ENCODE results near the gene MPPE1. TPM values are rescaled to one million over a fixed set of nuclear protein-coding genes. Genes with fewer than 3 reads are reported as not detected.

The MPPE1 gene
- total and polyA plus RNA-seq, 9 of the 15 experiments (the other 6 are each of a cell fraction or from before 2014, with no cell fraction given), result 10.7 to 19.5 (median 13.3) TPM

DNA sequence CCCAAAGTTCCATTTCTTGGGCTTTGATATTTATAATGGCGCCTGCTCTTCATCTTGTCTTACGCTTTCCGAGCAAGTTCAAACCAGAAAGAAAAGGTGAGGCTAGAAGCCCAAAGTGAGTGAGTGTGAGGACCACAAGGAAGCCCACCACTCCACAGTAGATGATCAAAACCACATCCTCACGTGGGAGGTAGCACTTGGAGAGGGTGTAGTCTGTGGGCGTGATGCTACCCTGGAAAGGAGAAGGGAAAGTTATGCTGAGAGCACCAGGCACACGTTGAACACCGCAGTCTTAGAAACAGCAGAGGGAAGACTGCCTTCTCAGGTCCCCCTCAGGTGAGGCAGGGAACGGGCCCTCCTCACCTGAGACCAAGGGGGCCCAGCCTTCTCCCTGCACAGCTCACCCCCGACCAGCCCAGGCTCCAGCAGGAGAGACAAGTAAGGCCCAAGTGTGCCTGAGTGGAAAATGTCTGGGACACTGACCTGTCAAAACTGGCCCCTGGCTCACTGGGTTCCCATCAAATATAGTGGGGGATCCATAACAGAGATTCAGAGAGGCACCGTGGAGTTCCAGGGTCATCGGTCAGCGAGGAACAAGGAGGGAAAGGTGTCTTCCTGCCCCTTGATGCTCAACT lies 23.6 kb downstream of the MPPE1 start (continued):
- TF ChIP-seq, protein P1, sequence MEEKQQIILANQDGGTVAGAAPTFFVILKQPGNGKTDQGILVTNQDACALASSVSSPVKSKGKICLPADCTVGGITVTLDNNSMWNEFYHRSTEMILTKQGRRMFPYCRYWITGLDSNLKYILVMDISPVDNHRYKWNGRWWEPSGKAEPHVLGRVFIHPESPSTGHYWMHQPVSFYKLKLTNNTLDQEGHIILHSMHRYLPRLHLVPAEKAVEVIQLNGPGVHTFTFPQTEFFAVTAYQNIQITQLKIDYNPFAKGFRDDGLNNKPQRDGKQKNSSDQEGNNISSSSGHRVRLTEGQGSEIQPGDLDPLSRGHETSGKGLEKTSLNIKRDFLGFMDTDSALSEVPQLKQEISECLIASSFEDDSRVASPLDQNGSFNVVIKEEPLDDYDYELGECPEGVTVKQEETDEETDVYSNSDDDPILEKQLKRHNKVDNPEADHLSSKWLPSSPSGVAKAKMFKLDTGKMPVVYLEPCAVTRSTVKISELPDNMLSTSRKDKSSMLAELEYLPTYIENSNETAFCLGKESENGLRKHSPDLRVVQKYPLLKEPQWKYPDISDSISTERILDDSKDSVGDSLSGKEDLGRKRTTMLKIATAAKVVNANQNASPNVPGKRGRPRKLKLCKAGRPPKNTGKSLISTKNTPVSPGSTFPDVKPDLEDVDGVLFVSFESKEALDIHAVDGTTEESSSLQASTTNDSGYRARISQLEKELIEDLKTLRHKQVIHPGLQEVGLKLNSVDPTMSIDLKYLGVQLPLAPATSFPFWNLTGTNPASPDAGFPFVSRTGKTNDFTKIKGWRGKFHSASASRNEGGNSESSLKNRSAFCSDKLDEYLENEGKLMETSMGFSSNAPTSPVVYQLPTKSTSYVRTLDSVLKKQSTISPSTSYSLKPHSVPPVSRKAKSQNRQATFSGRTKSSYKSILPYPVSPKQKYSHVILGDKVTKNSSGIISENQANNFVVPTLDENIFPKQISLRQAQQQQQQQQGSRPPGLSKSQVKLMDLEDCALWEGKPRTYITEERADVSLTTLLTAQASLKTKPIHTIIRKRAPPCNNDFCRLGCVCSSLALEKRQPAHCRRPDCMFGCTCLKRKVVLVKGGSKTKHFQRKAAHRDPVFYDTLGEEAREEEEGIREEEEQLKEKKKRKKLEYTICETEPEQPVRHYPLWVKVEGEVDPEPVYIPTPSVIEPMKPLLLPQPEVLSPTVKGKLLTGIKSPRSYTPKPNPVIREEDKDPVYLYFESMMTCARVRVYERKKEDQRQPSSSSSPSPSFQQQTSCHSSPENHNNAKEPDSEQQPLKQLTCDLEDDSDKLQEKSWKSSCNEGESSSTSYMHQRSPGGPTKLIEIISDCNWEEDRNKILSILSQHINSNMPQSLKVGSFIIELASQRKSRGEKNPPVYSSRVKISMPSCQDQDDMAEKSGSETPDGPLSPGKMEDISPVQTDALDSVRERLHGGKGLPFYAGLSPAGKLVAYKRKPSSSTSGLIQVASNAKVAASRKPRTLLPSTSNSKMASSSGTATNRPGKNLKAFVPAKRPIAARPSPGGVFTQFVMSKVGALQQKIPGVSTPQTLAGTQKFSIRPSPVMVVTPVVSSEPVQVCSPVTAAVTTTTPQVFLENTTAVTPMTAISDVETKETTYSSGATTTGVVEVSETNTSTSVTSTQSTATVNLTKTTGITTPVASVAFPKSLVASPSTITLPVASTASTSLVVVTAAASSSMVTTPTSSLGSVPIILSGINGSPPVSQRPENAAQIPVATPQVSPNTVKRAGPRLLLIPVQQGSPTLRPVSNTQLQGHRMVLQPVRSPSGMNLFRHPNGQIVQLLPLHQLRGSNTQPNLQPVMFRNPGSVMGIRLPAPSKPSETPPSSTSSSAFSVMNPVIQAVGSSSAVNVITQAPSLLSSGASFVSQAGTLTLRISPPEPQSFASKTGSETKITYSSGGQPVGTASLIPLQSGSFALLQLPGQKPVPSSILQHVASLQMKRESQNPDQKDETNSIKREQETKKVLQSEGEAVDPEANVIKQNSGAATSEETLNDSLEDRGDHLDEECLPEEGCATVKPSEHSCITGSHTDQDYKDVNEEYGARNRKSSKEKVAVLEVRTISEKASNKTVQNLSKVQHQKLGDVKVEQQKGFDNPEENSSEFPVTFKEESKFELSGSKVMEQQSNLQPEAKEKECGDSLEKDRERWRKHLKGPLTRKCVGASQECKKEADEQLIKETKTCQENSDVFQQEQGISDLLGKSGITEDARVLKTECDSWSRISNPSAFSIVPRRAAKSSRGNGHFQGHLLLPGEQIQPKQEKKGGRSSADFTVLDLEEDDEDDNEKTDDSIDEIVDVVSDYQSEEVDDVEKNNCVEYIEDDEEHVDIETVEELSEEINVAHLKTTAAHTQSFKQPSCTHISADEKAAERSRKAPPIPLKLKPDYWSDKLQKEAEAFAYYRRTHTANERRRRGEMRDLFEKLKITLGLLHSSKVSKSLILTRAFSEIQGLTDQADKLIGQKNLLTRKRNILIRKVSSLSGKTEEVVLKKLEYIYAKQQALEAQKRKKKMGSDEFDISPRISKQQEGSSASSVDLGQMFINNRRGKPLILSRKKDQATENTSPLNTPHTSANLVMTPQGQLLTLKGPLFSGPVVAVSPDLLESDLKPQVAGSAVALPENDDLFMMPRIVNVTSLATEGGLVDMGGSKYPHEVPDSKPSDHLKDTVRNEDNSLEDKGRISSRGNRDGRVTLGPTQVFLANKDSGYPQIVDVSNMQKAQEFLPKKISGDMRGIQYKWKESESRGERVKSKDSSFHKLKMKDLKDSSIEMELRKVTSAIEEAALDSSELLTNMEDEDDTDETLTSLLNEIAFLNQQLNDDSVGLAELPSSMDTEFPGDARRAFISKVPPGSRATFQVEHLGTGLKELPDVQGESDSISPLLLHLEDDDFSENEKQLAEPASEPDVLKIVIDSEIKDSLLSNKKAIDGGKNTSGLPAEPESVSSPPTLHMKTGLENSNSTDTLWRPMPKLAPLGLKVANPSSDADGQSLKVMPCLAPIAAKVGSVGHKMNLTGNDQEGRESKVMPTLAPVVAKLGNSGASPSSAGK (IDR thresholded peaks at IDR 0.05), result no peak
- no peak for TF ChIP-seq HDAC6 (IDR thresholded peaks at IDR 0.05; ENCODE audit: low read depth, low read length)
- TF ChIP-seq, protein P2, sequence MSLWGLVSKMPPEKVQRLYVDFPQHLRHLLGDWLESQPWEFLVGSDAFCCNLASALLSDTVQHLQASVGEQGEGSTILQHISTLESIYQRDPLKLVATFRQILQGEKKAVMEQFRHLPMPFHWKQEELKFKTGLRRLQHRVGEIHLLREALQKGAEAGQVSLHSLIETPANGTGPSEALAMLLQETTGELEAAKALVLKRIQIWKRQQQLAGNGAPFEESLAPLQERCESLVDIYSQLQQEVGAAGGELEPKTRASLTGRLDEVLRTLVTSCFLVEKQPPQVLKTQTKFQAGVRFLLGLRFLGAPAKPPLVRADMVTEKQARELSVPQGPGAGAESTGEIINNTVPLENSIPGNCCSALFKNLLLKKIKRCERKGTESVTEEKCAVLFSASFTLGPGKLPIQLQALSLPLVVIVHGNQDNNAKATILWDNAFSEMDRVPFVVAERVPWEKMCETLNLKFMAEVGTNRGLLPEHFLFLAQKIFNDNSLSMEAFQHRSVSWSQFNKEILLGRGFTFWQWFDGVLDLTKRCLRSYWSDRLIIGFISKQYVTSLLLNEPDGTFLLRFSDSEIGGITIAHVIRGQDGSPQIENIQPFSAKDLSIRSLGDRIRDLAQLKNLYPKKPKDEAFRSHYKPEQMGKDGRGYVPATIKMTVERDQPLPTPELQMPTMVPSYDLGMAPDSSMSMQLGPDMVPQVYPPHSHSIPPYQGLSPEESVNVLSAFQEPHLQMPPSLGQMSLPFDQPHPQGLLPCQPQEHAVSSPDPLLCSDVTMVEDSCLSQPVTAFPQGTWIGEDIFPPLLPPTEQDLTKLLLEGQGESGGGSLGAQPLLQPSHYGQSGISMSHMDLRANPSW (CRISPR knock-in tag; IDR thresholded peaks at IDR 0.05), result no peak
- TF ChIP-seq ZNF232 (CRISPR knock-in tag; IDR thresholded peaks at IDR 0.05), result no peak
- TF ChIP-seq ZNF668 (CRISPR knock-in tag; IDR thresholded peaks at IDR 0.05), result no peak
- no peak for TF ChIP-seq POLR2G (IDR thresholded peaks at IDR 0.05; ENCODE audit: low read depth, low read length)
- no peak for TF ChIP-seq ZNF146 (CRISPR knock-in tag; IDR thresholded peaks at IDR 0.05; ENCODE audit: unreplicated experiment)
- TF ChIP-seq ZNF586 (CRISPR knock-in tag; conservative IDR thresholded peaks at IDR 0.05), result no peak
- TF ChIP-seq ZBTB8A (IDR thresholded peaks at IDR 0.05; ENCODE audit: partially characterized antibody), result no peak
